Heart right ventricle (tissue), 16 donors: Measurements from ENCODE around the gene CDH11. TPM values are rescaled to one million over a fixed set of nuclear protein-coding genes. Genes with fewer than 3 reads are reported as not detected.

ENCODE experiments used
- ATAC-seq, 8 donors: fragments of 200-7000 bp; cut with Tn5 transposase; one replicate each; pipeline ENCODE4 v1.9.1; 2020; ENCODE audit warnings: mild to moderate bottlenecking in 8 of 8, moderate library complexity in 8 of 8, moderate number of reproducible peaks in 1 of 8
- DNase-seq, 2 donors: peaks; one replicate each; pipeline ENCODE4 v3.0.0-alpha.2; 2020
- H3K27ac ChIP-seq, 10 donors: fragments of 200-600 bp; sonication (generic) in 2 of 10; one replicate each; pipeline versions ENCODE4 v1.5.0 to v1.8.0; 2020 to 2022; ENCODE audit warnings: mild to moderate bottlenecking in 3 of 10
- H3K27me3 ChIP-seq, 7 donors: fragments of 200-600 bp; one replicate each; pipeline ENCODE4 v1.8.0; 2021 to 2022; ENCODE audit warnings: mild to moderate bottlenecking in 2 of 7
- H3K36me3 ChIP-seq, 9 donors: fragments of 200-600 bp; sonication (generic) in 1 of 9; one replicate each; pipeline versions ENCODE4 v1.5.0 to v1.8.0; 2020 to 2022; ENCODE audit warnings: mild to moderate bottlenecking in 2 of 9
- H3K4me1 ChIP-seq, 9 donors: fragments of 200-600 bp; sonication (generic) in 1 of 9; one replicate each; pipeline versions ENCODE4 v1.5.0 to v1.8.0; 2020 to 2022; ENCODE audit warnings: mild to moderate bottlenecking in 4 of 9
- H3K4me3 ChIP-seq, 10 donors: fragments of 200-600 bp; sonication (generic) in 2 of 10; one replicate each; pipeline versions ENCODE4 v1.5.0 to v1.8.0; 2020 to 2022; ENCODE audit warnings: mild to moderate bottlenecking in 7 of 10, moderate library complexity in 2 of 10
- H3K9me3 ChIP-seq, 11 donors: fragments of 200-600 bp in 10 of 11; sonication (generic) in 2 of 11; one replicate each; pipeline versions ENCODE4 v1.5.0 to v1.8.0; 2013 to 2022; ENCODE audit warnings: mild to moderate bottlenecking in 2 of 11, control low read depth in 1 of 11, moderate library complexity in 1 of 11
- CTCF ChIP-seq, 9 donors: fragments of 200-600 bp; sonication (generic) in 2 of 9; IDR thresholded peaks; one replicate each; pipeline versions ENCODE4 v1.5.0 to v1.8.0; 2021 to 2022; ENCODE audit warnings: antibody characterized with exemption in 9 of 9, mild to moderate bottlenecking in 5 of 9, moderate library complexity in 1 of 9
- WGBS, 2 donors: extraction: QIAGEN DNeasy Blood & Tissue Kit; methylation state at CpG; one replicate each; pipeline ENCODE4 v1.1.7; 2013; ENCODE audit warnings: inconsistent platforms in 1 of 2; 5-methylcytosine and 5-hydroxymethylcytosine counted together
- intact Hi-C, 10 donors: fragments of 100-400 bp; cut with DNase I; formaldehyde crosslinking; loops; one replicate each; pipeline versions ENCODE4 v1.11.1 to v1.14.2; 2022
- polyA plus RNA-seq, 2 donors: library from polyadenylated mRNA; stranded (reverse); fragments of 200-250 nt; gene quantifications; one replicate each; pipeline ENCODE4 v1.2.3, GENCODE V29; 2013
- total RNA-seq, 10 donors: library from RNA; stranded (reverse); fragmentation: NEBNext Ultra II Directional in 3 of 10; extraction: Animal tissue kit (Norgen Biotek cat#: 25700) in 3 of 10; gene quantifications; one replicate each; pipeline versions ENCODE4 v1.2.1 to v1.2.4, GENCODE V29; 2021 to 2023
- donor health status: Arrhythmogenic right ventricular cardiomyopathy.
- donor health status: ischemic (EF 13 %, LVEDD 7.1; RV severe dilation, severe dysfunction).
- donor health status: healthy with polysubstance abuse.
- donor health status: DM: no; HTN: yes; CAD: no.
- donor health status: DM: no; HTN: no; CAD: no.
- donor health status: ischemic (EF 25% LVEDD 6.9; RV normal size, moderate dysfunction).
- donor health status: ischemic (EF 25% LVEDD 5.7; RV mildly dilated, moderate dysfunction).
- donor health status: healthy.
- donor health status: DM: yes; HTN: yes; CAD: no.
- donor health status: Ischemic cardiomyopathy.
- donor health status: ischemic (EF 35%, LVEDD 5.7; RV mildly dilated, moderate dysfunction).
- donor health status: nonischemic (EF 11% LVEDD 7.7; RV severe dilation, severe dysfunction).
- donor health status: DM: yes; HTN: yes; CAD: no.
- donor health status: PGD.
- donor health status: ischemic (EF 29% LVEDD 5.4; RV normal size, mild dysfunction).
- donor health status: nonischemic (EF 23%, LVEDD 6.1; RV moderate dilation, normal function).

Gene CDH11
- total and polyA plus RNA-seq, 12 donors: 1.7 to 29.6 (median 6.5) TPM

- ATAC-seq: no peak
- Histone ChIP-seq H3K4me3 (no peak overlapping the region), H3K27me3 (no peaks in the 10 kb centered on the region), H3K4me1 (peaks cover 0 to 4% (median 0%) of the 10 kb centered on the region in 9 donors), H3K27ac (no peak overlapping the region), H3K36me3 (peaks cover 0 to 2% (median 0%) of the 10 kb centered on the region in 9 donors), H3K9me3 (peaks cover 0 to 4% (median 0%) of the 10 kb centered on the region in 11 donors)
- WGBS, 2 donors: 60 to 61% methylated on average over 5 of the region's 5 CpGs
- DNase-seq: no peak
- intact Hi-C loops: no loop called here
- no peak for TF ChIP-seq CTCF (IDR thresholded peaks at IDR 0.05)
Observed at GRCh38 chr16:65044873-65045272, 77.0 kb downstream of the CDH11 start.

- no peak for ATAC-seq
- no peak for DNase-seq
- Histone ChIP-seq H3K4me3 (no peak overlapping the region), H3K4me1 (peaks cover 0 to 4% (median 0%) of the 10 kb centered on the region in 9 donors), H3K36me3 (no peaks in the 10 kb centered on the region), H3K27ac (no peak overlapping the region), H3K9me3 (peaks cover 0 to 13% (median 0%) of the 10 kb centered on the region in 11 donors), H3K27me3 (no peaks in the 10 kb centered on the region)
- intact Hi-C loops: no loop called here
- no peak for TF ChIP-seq CTCF (IDR thresholded peaks at IDR 0.05)
- 95 to 98% methylated on average over 2 of the region's 2 CpGs for WGBS, 2 donors
Observed at GRCh38 chr16:65044026-65044425, 77.8 kb downstream of the CDH11 start.

GRCh38 chr16:65042438-65043365 is 79.2 kb downstream of the CDH11 start:
- Histone ChIP-seq H3K27ac (no peak overlapping the region), H3K4me3 (no peak overlapping the region), H3K36me3 (no peaks in the 10 kb centered on the region), H3K27me3 (peaks cover 0 to 7% (median 0%) of the 10 kb centered on the region in 7 donors), H3K4me1 (peaks cover 0 to 5% (median 0%) of the 10 kb centered on the region in 9 donors), H3K9me3 (peaks cover 0 to 15% (median 0%) of the 10 kb centered on the region in 11 donors)
- ATAC-seq (no peak), DNase-seq (no peak)
- WGBS, 2 donors: 88% methylated on average over 4 of the region's 4 CpGs
- intact Hi-C loops: no loop called here
- no peak for TF ChIP-seq CTCF (IDR thresholded peaks at IDR 0.05)

GRCh38 chr16:65041667-65042066 is 80.2 kb downstream of the CDH11 start:
- no peak for DNase-seq
- H3K4me3 ChIP-seq: no peak overlapping the region
- H3K27ac ChIP-seq: no peak overlapping the region
- peaks cover 0 to 15% (median 0%) of the 10 kb centered on the region in 11 donors for H3K9me3 ChIP-seq
- no peak for TF ChIP-seq CTCF (IDR thresholded peaks at IDR 0.05)
- H3K36me3 ChIP-seq: no peaks in the 10 kb centered on the region
- 94 to 97% methylated on average over 5 of the region's 5 CpGs for WGBS, 2 donors
- H3K27me3 ChIP-seq: peaks cover 0 to 7% (median 0%) of the 10 kb centered on the region in 7 donors
- H3K4me1 ChIP-seq: peaks cover 0 to 6% (median 0%) of the 10 kb centered on the region in 9 donors
- ATAC-seq: no peak
- intact Hi-C loops: no loop called here
